Mucosa of stomach (tissue), 1 donor: ENCODE measurements around the gene B3GNT4.
"Not testable (repeated sequence)": the region's sequence is repeated elsewhere in the genome, so short reads cannot be mapped to it uniquely, and the experiment has no call there.

Experiments
- H3K27me3 ChIP-seq: one replicate; pipeline ENCODE4 v1.7.0; 2013; ENCODE audit warnings: mild to moderate bottlenecking, low read length; ENCODE audit not compliant: control insufficient read depth, insufficient read depth
- H3K36me3 ChIP-seq: one replicate; pipeline ENCODE4 v1.7.0; 2013; ENCODE audit warnings: low read length; ENCODE audit not compliant: control insufficient read depth, insufficient read depth
- H3K4me1 ChIP-seq: one replicate; pipeline ENCODE4 v1.7.0; 2013; ENCODE audit warnings: mild to moderate bottlenecking, low read length; ENCODE audit not compliant: control insufficient read depth, insufficient read depth
- H3K4me3 ChIP-seq: one replicate; pipeline ENCODE4 v1.7.0; 2013; ENCODE audit warnings: low read length
- H3K9ac ChIP-seq: one replicate; pipeline ENCODE4 v1.7.0; 2013; ENCODE audit warnings: mild to moderate bottlenecking, low read length, moderate library complexity
- H3K9me3 ChIP-seq: one replicate; pipeline ENCODE4 v1.7.0; 2013; ENCODE audit warnings: mild to moderate bottlenecking, low read length, moderate library complexity; ENCODE audit not compliant: control insufficient read depth
- donor health status: Pancreatic carcinoma.

B3GNT4 gene

GRCh38 chr12:122232691-122233090 is 29.2 kb downstream of the B3GNT4 start:
- no peaks in the 10 kb centered on the region for H3K4me1 ChIP-seq
- H3K36me3 ChIP-seq: peaks cover 4% of the 10 kb centered on the region
- no peaks in the 10 kb centered on the region for H3K27me3 ChIP-seq
- H3K9ac ChIP-seq: no peak overlapping the region
- no peaks in the 10 kb centered on the region for H3K9me3 ChIP-seq
- no peak overlapping the region for H3K4me3 ChIP-seq

- H3K9me3 ChIP-seq: no peaks in the 10 kb centered on the region
- no peaks in the 10 kb centered on the region for H3K27me3 ChIP-seq
- no peaks in the 10 kb centered on the region for H3K4me1 ChIP-seq
- H3K36me3 ChIP-seq: peaks cover 2% of the 10 kb centered on the region
- no peak overlapping the region for H3K4me3 ChIP-seq
- H3K9ac ChIP-seq: no peak overlapping the region
Observed at GRCh38 chr12:122235741-122236140, 32.2 kb downstream of the B3GNT4 start.

DNA sequence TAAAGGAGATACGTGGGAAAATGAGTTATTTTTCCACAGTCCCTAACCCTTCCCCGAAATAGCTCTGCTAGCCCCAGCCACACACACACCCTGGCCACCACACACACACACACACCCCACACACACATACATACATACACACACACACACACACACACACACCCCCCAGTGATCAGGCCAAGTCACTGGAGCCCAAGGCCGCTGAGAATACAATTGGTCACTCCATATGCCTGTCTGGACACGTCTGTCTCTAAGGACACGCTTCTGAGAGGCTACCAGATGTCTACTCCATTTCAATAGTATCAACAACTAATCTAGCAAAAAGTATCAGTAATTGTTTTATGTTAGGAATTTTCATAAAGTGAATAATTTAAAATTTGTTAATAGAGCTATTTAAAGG is 35.4 kb downstream of the B3GNT4 start:
- H3K9me3 ChIP-seq: no peaks in the 10 kb centered on the region
- H3K4me3 ChIP-seq: no peak overlapping the region
- H3K36me3 ChIP-seq: no peaks in the 10 kb centered on the region
- no peak overlapping the region for H3K9ac ChIP-seq
- no peaks in the 10 kb centered on the region for H3K27me3 ChIP-seq
- H3K4me1 ChIP-seq: no peaks in the 10 kb centered on the region

DNA sequence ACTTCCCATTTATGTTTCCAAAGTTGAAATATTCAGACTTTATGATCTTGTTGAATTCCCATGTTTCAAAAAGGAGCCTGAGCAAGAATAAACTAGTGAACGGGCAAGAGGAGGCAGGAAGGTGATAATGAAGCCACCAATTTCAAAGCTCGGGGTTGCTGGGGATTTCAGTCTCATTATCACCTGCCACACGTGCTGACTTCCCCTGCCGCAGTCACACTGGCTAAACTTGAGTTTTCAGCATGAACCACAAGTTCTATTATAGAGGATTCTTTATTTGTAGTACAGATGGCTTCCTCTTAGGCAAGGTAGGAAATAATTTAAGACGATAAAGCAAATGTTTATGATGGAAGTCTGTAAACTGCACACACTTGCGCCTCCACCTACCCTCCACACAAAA is 40.5 kb downstream of the B3GNT4 start:
- no peaks in the 10 kb centered on the region for H3K27me3 ChIP-seq
- H3K4me3 ChIP-seq: no peak overlapping the region
- H3K9me3 ChIP-seq: no peaks in the 10 kb centered on the region
- no peaks in the 10 kb centered on the region for H3K36me3 ChIP-seq
- H3K4me1 ChIP-seq: no peaks in the 10 kb centered on the region
- H3K9ac ChIP-seq: no peak overlapping the region

- no peaks in the 10 kb centered on the region for H3K27me3 ChIP-seq
- no peaks in the 10 kb centered on the region for H3K4me1 ChIP-seq
- no peak overlapping the region for H3K4me3 ChIP-seq
- no peaks in the 10 kb centered on the region for H3K36me3 ChIP-seq
- H3K9ac ChIP-seq: no peak overlapping the region
- H3K9me3 ChIP-seq: no peaks in the 10 kb centered on the region
Observed at GRCh38 chr12:122244565-122245371, 41.3 kb downstream of the B3GNT4 start.

DNA sequence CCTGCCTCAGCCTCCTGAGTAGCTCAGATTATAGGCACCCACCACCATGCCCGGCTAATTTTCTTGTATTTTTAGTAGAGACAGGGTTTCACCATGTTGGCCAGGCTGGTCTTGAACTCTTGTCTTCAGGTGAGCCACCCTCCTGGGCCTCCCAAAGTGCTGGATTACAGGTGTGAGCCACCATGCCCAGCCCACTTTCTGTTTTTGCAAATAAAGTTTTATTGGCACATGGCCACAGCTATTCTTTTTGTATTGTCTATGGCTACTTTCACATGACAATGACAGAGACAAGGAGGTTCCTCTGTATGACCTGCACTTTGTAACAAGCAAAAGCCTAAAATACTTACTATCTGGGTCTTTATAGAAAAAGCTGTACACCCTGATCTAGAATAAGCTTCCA is 42.0 kb downstream of the B3GNT4 start:
- H3K4me1 ChIP-seq: no peaks in the 10 kb centered on the region
- peaks cover 6% of the 10 kb centered on the region for H3K36me3 ChIP-seq
- no peaks in the 10 kb centered on the region for H3K9me3 ChIP-seq
- H3K4me3 ChIP-seq: no peak overlapping the region
- H3K9ac ChIP-seq: no peak overlapping the region
- no peaks in the 10 kb centered on the region for H3K27me3 ChIP-seq

GRCh38 chr12:122250047-122250446 is 46.5 kb downstream of the B3GNT4 start:
- Histone ChIP-seq H3K4me1 (no peaks in the 10 kb centered on the region), H3K9me3 (no peaks in the 10 kb centered on the region), H3K36me3 (peaks cover 7% of the 10 kb centered on the region), H3K4me3 (no peak overlapping the region), H3K27me3 (no peaks in the 10 kb centered on the region), H3K9ac (no peak overlapping the region)

DNA sequence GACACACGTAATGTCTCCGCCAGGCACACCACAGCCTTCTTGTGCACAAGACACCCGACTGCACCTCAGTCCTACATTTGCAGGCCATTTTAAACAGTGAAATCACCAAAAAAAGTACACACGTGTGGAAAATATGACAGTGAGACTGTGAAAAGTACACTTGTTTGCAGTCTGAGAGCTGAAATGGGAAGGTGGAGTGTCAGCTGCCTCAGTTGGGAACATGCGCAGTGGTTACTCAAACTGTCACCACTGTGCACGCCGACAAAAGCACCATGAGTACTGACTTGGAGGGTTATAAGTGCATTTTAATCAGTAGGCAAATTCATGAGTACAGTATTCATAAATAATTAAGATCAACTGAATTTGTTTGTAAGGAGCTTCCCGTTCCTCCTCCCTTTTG is 47.0 kb downstream of the B3GNT4 start:
- Histone ChIP-seq H3K9me3 (no peaks in the 10 kb centered on the region), H3K36me3 (peaks cover 7% of the 10 kb centered on the region), H3K9ac (no peak overlapping the region), H3K4me1 (no peaks in the 10 kb centered on the region), H3K4me3 (no peak overlapping the region), H3K27me3 (no peaks in the 10 kb centered on the region)

- H3K4me1 ChIP-seq, H3K4me3 ChIP-seq, H3K9ac ChIP-seq, H3K9me3 ChIP-seq, H3K27me3 ChIP-seq, H3K36me3 ChIP-seq: not testable (repeated sequence)
Observed at GRCh38 chr12:122258462-122258861, 55.0 kb downstream of the B3GNT4 start.
